ENCODE data around the gene TTLL11.

GRCh38 chr9:121881920-121882500 is 211.1 kb downstream of the TTLL11 start:
- TF ChIP-seq CTCF (IDR thresholded peaks at IDR 0.05; ENCODE audit: poor library complexity, severe bottlenecking) (no peak), REST (IDR thresholded peaks at IDR 0.05; ENCODE audit: borderline replicate concordance) (no peak), MXI1 (conservative IDR thresholded peaks at IDR 0.05; ENCODE audit: poor library complexity, severe bottlenecking) (no peak), EP300 (conservative IDR thresholded peaks at IDR 0.05; ENCODE audit: poor library complexity, severe bottlenecking) (no peak), EZH2 (IDR thresholded peaks at IDR 0.05; ENCODE audit: borderline replicate concordance, insufficient read depth, low read length, poor library complexity, severe bottlenecking) (no peak), TAF1 (IDR thresholded peaks at IDR 0.05; ENCODE audit: low read depth) (no peak)
